RKO (cell line): ENCODE data around the gene NT5M.
"Not testable (repeated sequence)": the region's sequence is repeated elsewhere in the genome, so short reads cannot be mapped to it uniquely, and the experiment has no call there.

ENCODE experiments used
- DNase-seq: peaks from one replicate; pipeline ENCODE4 v3.0.0-alpha.2; 2016; ENCODE audit warnings: low spot score

The NT5M gene

GRCh38 chr17:17303010-17303846 lies at the start of gene NT5M:
TSS of gene NT5M (plus strand) at chr17:17303373. CDS start at chr17:17303551, 178 bp downstream.
- DNase-seq, result peak; percentile 79

- no peak for DNase-seq
These were observed 49.8 kb upstream of the NT5M start for GRCh38 chr17:17253406-17253805.

GRCh38 chr17:17254036-17254435 lies 49.1 kb upstream of the NT5M start:
- no peak for DNase-seq

- DNase-seq, result not testable (repeated sequence)
These were observed 47.5 kb upstream of the NT5M start for GRCh38 chr17:17255689-17256088.

- no peak for DNase-seq
These were observed 46.9 kb upstream of the NT5M start for GRCh38 chr17:17256316-17256715.

GRCh38 chr17:17258011-17258410 lies 45.2 kb upstream of the NT5M start:
- no peak for DNase-seq

GRCh38 chr17:17258998-17259397 lies 44.2 kb upstream of the NT5M start:
- no peak for DNase-seq

GRCh38 chr17:17264430-17264829 lies 38.7 kb upstream of the NT5M start:
- DNase-seq, result no peak

GRCh38 chr17:17269926-17270773 lies 33.0 kb upstream of the NT5M start:
- no peak for DNase-seq

GRCh38 chr17:17275971-17276370 lies 27.2 kb upstream of the NT5M start:
- no peak for DNase-seq

GRCh38 chr17:17277431-17277830 lies 25.7 kb upstream of the NT5M start:
- DNase-seq, result not testable (repeated sequence)

GRCh38 chr17:17279316-17279715 lies 23.9 kb upstream of the NT5M start:
- DNase-seq, result no peak

- DNase-seq, result peak; percentile 98
These were observed 22.3 kb upstream of the NT5M start, which contains the start of gene COPS3 for GRCh38 chr17:17280613-17281549. TSS of gene COPS3 (minus strand) at chr17:17281246. CDS start at chr17:17281186, 60 bp downstream.

GRCh38 chr17:17285951-17286350 lies 17.2 kb upstream of the NT5M start:
- DNase-seq, result no peak

- DNase-seq, result no peak
These were observed 14.1 kb upstream of the NT5M start for GRCh38 chr17:17289086-17289485.

- DNase-seq, result no peak
These were observed 13.5 kb upstream of the NT5M start for GRCh38 chr17:17289701-17290100.

GRCh38 chr17:17295141-17295540 lies 8.0 kb upstream of the NT5M start:
- DNase-seq, result no peak

- no peak for DNase-seq
These were observed 6.0 kb upstream of the NT5M start for GRCh38 chr17:17297217-17297616.

- DNase-seq, result peak; percentile 56
These were observed 5.1 kb upstream of the NT5M start for GRCh38 chr17:17298108-17298507.

GRCh38 chr17:17300624-17301568 lies 2.3 kb upstream of the NT5M start:
- no peak for DNase-seq

- not testable (repeated sequence) for DNase-seq
These were observed 1.5 kb upstream of the NT5M start for GRCh38 chr17:17301659-17302058.
